ENCODE measurements around the gene TRIM31. TPM values are rescaled to one million over a fixed set of nuclear protein-coding genes. Genes with fewer than 3 reads are reported as not detected.
A peak's percentile ranks its signal among the peaks of the same experiment; 100 is the strongest.
"Not testable (repeated sequence)": the region's sequence is repeated elsewhere in the genome, so short reads cannot be mapped to it uniquely, and the experiment has no call there.

Gene TRIM31
- polyA plus RNA-seq, 4 donors, result not detected

- no peak for DNase-seq (ENCODE audit: low read depth in 4 of 4, low spot score in 3 of 4)
Observed at GRCh38 chr6:30121446-30122366, 8.8 kb upstream of the TRIM31 start.

- not testable (repeated sequence) for DNase-seq (ENCODE audit: low read depth in 4 of 4, low spot score in 3 of 4)
Observed at GRCh38 chr6:30118691-30119090, 5.8 kb upstream of the TRIM31 start.

- no peak for DNase-seq (ENCODE audit: low read depth in 4 of 4, low spot score in 3 of 4)
Observed at GRCh38 chr6:30116724-30117123, 3.8 kb upstream of the TRIM31 start.

- DNase-seq (ENCODE audit: low read depth in 4 of 4, low spot score in 3 of 4), result no peak
Observed at GRCh38 chr6:30113841-30114240, 951 bp upstream of the TRIM31 start.

- DNase-seq (ENCODE audit: low read depth in 4 of 4, low spot score in 3 of 4), result no peak
Observed at GRCh38 chr6:30112402-30112994, 392 bp downstream of the TRIM31 start.

- DNase-seq (ENCODE audit: low read depth in 4 of 4, low spot score in 3 of 4), result no peak
Observed at GRCh38 chr6:30111266-30111856, 1.5 kb downstream of the TRIM31 start.

- DNase-seq (ENCODE audit: low read depth in 4 of 4, low spot score in 3 of 4), result no peak
Observed at GRCh38 chr6:30104661-30105060, 8.2 kb downstream of the TRIM31 start.

- DNase-seq (ENCODE audit: low read depth in 4 of 4, low spot score in 3 of 4), result no peak
Observed at GRCh38 chr6:30103872-30104179, 9.1 kb downstream of the TRIM31 start.

GRCh38 chr6:30102970-30103871 is 9.7 kb downstream of the TRIM31 start:
- peak; percentile 71 to 82 (median 75) for DNase-seq (ENCODE audit: low read depth in 4 of 4, low spot score in 3 of 4)

GRCh38 chr6:30102414-30102969 is 10.4 kb downstream of the TRIM31 start:
- DNase-seq (ENCODE audit: low read depth in 4 of 4, low spot score in 3 of 4), result no peak

GRCh38 chr6:30101444-30102413 is 11.2 kb downstream of the TRIM31 start:
- DNase-seq (ENCODE audit: low read depth in 4 of 4, low spot score in 3 of 4), result peak; percentile 64 to 71 (median 65)

- no peak for DNase-seq (ENCODE audit: low read depth in 4 of 4, low spot score in 3 of 4)
Observed at GRCh38 chr6:30100585-30101443, 12.1 kb downstream of the TRIM31 start.

- DNase-seq (ENCODE audit: low read depth in 4 of 4, low spot score in 3 of 4), result no peak
Observed at GRCh38 chr6:30100154-30100553, 12.7 kb downstream of the TRIM31 start.

- DNase-seq (ENCODE audit: low read depth in 4 of 4, low spot score in 3 of 4), result no peak
Observed at GRCh38 chr6:30097902-30098768, 14.8 kb downstream of the TRIM31 start.

GRCh38 chr6:30096829-30097228 is 16.1 kb downstream of the TRIM31 start:
- no peak for DNase-seq (ENCODE audit: low read depth in 4 of 4, low spot score in 3 of 4)

- DNase-seq (ENCODE audit: low read depth in 4 of 4, low spot score in 3 of 4), result no peak
Observed at GRCh38 chr6:30093951-30094661, 18.8 kb downstream of the TRIM31 start.

Measured in left renal pelvis (tissue), 4 donors.